Activated T-cell treated with anti-CD3 and anti-CD28 coated beads for 48 hours (primary cell): ENCODE measurements around the gene BTBD2.

Experiments
- DNase-seq: peaks from one replicate; pipeline ENCODE4 v3.0.0-alpha.2; 2020; ENCODE audit warnings: low read depth

The BTBD2 gene

GRCh38 chr19:1941146-1942077, 74.1 kb downstream of the BTBD2 start, which contains the start of gene CSNK1G2:
Gene CSNK1G2, plus strand, starts transcription at chr19:1941172. Its CDS starts 28,601 bp downstream, at chr19:1969773.
- DNase-seq, result no peak

- DNase-seq, result no peak
Observed at GRCh38 chr19:1938071-1938470, 77.4 kb downstream of the BTBD2 start.

DNA sequence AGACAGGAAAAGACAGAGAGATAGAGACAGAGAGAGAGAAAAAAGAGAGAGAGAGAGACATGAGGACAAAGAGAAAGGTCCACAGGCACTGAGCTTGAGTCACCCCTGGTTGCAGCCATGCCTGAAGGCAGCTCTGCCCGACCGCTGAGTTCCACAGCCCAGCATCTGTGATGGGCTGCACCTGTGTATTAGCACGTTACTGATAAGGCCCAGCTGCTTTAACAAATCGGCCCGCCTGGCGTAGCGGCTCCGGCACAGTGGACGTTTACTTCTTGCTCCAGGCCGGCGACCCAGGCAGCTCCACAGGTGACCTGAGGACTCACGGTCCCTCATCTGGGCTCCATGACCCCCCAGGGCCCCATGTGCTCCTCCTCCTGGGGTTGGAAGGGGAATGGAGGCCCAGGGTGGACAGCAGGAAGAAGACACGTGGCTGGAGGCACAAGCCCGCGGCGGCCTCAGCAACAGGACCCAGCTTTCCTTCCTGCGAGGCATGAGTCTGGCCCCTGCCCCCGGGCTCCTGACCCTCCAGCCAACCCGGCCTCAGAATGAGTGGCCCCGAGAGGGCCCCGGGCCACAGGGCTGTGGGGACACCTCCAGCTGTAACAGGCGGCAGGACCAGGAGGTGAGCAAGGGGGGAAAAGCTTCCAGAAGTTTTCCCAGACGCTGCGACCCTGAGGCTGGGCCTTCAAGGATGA, 78.5 kb downstream of the BTBD2 start:
- DNase-seq, result no peak

DNA sequence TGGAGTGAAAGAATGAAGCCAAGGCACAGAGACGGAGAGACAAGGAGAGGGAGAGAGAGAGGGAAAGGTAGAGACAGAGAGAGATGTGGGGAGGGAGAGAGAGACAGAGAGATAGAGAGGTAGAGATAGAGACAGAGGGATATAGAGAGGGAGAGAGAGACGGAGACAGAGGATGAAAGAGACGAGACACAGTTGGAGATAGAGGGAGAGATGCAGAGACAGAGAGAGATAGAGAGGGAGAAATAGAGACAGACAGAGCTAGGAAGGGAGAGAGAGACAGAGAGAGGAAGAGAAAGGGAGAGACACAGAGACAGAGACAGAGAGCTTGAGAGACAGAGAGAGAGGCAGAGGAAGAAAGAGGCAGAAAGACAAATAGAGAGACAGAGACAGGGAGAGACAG, 79.1 kb downstream of the BTBD2 start:
- DNase-seq, result no peak

DNA sequence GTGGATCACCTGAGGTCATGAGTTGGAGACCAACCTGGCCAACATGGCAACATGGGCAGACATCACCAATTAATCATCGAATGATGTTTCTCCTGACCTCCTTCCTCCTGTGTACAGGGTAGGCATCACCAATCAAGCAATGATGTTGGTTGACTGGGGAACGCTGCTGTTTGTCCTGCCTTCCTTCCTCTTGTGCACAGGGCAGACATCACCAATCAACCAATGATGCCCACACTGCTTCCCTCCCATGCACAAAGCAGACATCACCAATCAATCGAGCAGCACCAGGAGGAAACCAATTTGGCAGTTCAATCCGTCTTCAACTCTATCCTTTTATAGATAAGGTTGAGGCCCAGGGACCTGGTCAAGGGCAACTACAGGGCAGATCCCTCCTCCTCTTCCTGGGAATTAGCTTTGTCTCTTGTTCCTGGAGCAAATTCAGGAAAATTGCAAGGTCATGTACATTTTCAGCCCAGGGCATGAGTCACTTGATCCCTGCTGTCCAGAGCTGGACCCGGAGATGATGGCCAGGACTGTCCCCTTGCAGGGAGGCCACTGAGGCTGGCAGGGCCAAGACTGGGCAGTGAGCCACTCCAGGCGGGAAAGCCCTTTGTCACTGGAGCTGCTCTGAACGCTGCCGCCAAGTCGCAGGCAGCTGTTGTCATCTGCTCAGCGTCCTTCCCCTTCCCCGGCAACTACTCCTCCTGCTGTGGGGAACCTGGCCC, 79.9 kb downstream of the BTBD2 start:
- no peak for DNase-seq
